ENCODE results near the gene FHOD3. TPM values are rescaled to one million over a fixed set of nuclear protein-coding genes. Genes with fewer than 3 reads are reported as not detected.

Gene FHOD3
- total RNA-seq (2022; extraction: Qiagen RNA extraction; ENCODE audit: low read depth) = 2.6 to 3.9 TPM (median 3.3 TPM) in 5 replicates

DNA sequence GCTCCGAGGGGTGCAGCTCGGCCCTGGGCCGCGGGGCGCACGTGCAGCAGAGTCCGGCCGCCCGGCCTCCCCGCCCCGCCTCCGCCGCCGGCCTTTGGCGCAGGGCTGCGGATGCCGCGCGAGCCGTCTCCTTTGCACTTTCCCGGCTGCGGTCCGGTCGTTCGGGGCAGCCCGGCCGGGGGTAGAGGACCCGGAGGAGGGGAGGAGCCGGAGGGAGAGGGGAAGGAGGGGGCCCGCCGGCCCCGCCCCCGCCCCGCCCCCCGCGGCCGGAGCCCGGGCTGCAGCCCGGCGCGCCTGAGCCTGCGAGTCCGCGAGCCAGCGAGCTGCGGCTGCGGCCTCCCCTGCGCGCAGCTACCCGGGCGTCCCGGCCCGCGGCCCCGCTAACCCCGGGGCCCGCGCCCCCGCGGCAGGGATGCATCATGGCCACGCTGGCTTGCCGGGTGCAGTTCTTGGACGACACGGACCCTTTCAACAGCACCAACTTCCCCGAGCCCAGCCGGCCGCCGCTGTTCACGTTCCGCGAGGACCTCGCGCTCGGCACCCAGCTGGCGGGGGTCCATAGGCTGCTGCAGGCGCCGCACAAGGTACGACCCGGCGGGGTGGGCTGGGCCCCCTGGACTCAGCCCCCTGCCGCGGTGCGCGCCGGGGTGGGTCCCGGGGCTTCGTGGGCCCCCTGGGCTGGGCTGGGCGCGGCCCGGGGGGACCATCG lies at the start of gene FHOD3:
Gene FHOD3 (plus strand): TSS at position 297 of the 709 bp plus-strand sequence. CDS start 123 bp downstream, at position 420.

GRCh38 chr18:36828630-36829361 lies 531.3 kb downstream of the FHOD3 start, which contains the start of the genes KIAA1328 and TPGS2:
Gene KIAA1328, plus strand, starts transcription at chr18:36829127. Its CDS starts 12 bp downstream, at chr18:36829139.
Gene TPGS2, minus strand, starts transcription at chr18:36829002. Its CDS starts 235 bp downstream, at chr18:36828767.

Other genes starting within 250 kb of the FHOD3 start
- gene RPRD1A, start 230.2 kb upstream of the FHOD3 start, total RNA-seq (2022; extraction: Qiagen RNA extraction; ENCODE audit: low read depth) = 17.4 to 24.2 TPM (median 22.3 TPM) in 5 replicates
- 36.6 to 50.4 TPM (median 50.3 TPM) in 5 replicates for gene SLC39A6, start 168.4 kb upstream of the FHOD3 start, total RNA-seq (2022; extraction: Qiagen RNA extraction; ENCODE audit: low read depth)
- gene ELP2, start 167.8 kb upstream of the FHOD3 start, total RNA-seq (2022; extraction: Qiagen RNA extraction; ENCODE audit: low read depth) = 32.7 to 38.5 TPM (median 36.1 TPM) in 5 replicates
- 2.8 to 4.6 TPM (median 4.4 TPM) in 5 replicates for gene MOCOS, start 110.2 kb upstream of the FHOD3 start, total RNA-seq (2022; extraction: Qiagen RNA extraction; ENCODE audit: low read depth)